Upper lobe of left lung (tissue), 4 donors: ENCODE measurements around the gene SLC25A1.

ENCODE experiments used
- EP300 ChIP-seq, 4 donors: sonication (generic); formaldehyde crosslinking; IDR thresholded peaks; one replicate each; pipeline ENCODE4 v1.5.1; 2017; ENCODE audit warnings: antibody characterized with exemption in 4 of 4, control low read depth in 2 of 4
- POLR2A ChIP-seq, 4 donors: fragments of 450-650 bp; IDR thresholded peaks; one replicate each; pipeline ENCODE4 v1.5.1; 2016 to 2017; ENCODE audit warnings: antibody characterized with exemption in 4 of 4, mild to moderate bottlenecking in 2 of 4
- POLR2AphosphoS5 ChIP-seq, 2 donors: sonication (generic); formaldehyde crosslinking; IDR thresholded peaks; one replicate each; pipeline ENCODE4 v1.5.1; 2017; ENCODE audit warnings: antibody characterized with exemption in 2 of 2
- TF ChIP-seq, protein P1 (sequence below), 6 experiments: fragments of 450-650 bp in 4 of 6; fragments of 200-600 bp in 2 of 6; sonication (generic) in 2 of 6; IDR thresholded peaks; one replicate each; pipeline ENCODE4 v1.5.1; 2016 to 2019; ENCODE audit warnings: antibody characterized with exemption in 6 of 6

- TF ChIP-seq POLR2A (IDR thresholded peaks at IDR 0.05) (no peak), EP300 (IDR thresholded peaks at IDR 0.05) (no peak), POLR2AphosphoS5 (IDR thresholded peaks at IDR 0.05) (no peak)
- TF ChIP-seq, protein P1, sequence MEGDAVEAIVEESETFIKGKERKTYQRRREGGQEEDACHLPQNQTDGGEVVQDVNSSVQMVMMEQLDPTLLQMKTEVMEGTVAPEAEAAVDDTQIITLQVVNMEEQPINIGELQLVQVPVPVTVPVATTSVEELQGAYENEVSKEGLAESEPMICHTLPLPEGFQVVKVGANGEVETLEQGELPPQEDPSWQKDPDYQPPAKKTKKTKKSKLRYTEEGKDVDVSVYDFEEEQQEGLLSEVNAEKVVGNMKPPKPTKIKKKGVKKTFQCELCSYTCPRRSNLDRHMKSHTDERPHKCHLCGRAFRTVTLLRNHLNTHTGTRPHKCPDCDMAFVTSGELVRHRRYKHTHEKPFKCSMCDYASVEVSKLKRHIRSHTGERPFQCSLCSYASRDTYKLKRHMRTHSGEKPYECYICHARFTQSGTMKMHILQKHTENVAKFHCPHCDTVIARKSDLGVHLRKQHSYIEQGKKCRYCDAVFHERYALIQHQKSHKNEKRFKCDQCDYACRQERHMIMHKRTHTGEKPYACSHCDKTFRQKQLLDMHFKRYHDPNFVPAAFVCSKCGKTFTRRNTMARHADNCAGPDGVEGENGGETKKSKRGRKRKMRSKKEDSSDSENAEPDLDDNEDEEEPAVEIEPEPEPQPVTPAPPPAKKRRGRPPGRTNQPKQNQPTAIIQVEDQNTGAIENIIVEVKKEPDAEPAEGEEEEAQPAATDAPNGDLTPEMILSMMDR (IDR thresholded peaks at IDR 0.05), result no peak
Measured at GRCh38 chr22:19152942-19153883, 25.3 kb downstream of the SLC25A1 start.
